Epithelial cell of proximal tubule (primary cell): ENCODE measurements around the gene NADK2. TPM values are rescaled to one million over a fixed set of nuclear protein-coding genes. Genes with fewer than 3 reads are reported as not detected.

Source experiments
- DNase-seq: peaks from one replicate; pipeline ENCODE4 v3.0.0-alpha.2; 2011; ENCODE audit warnings: low read depth
- H3K4me3 ChIP-seq: 2 replicates; pipeline ENCODE4 v1.5.1; 2011; ENCODE audit warnings: low read depth, mild to moderate bottlenecking, low read length
- CTCF ChIP-seq: conservative IDR thresholded peaks from 2 replicates; pipeline ENCODE4 v1.5.1; 2012; ENCODE audit warnings: low read depth, mild to moderate bottlenecking, low read length
- total RNA-seq: library from RNA; depleted of rRNA; stranded (reverse); fragments of >200 nt; gene quantifications from 2 replicates; pipeline ENCODE4 v1.2.3, GENCODE V29; 2015

The NADK2 gene
- total RNA-seq, 1 donor from 2014 or later = 27.1 TPM

GRCh38 chr5:36276864-36277263, 35.1 kb upstream of the NADK2 start:
- TF ChIP-seq CTCF = no peak
- DNase-seq = no peak
- H3K4me3 ChIP-seq = no peak overlapping the region

- no peak for TF ChIP-seq CTCF
- no peak for DNase-seq
- no peak overlapping the region for H3K4me3 ChIP-seq
Measured at GRCh38 chr5:36273809-36274526, 32.2 kb upstream of the NADK2 start.

GRCh38 chr5:36272136-36272690, 30.5 kb upstream of the NADK2 start:
- no peak overlapping the region for H3K4me3 ChIP-seq
- no peak for DNase-seq
- no peak for TF ChIP-seq CTCF

GRCh38 chr5:36270876-36271575, 29.3 kb upstream of the NADK2 start:
- DNase-seq = no peak
- TF ChIP-seq CTCF = no peak

GRCh38 chr5:36270175-36270574, 28.4 kb upstream of the NADK2 start:
- no peak for DNase-seq
- no peak for TF ChIP-seq CTCF

More at GRCh38 chr5:36270876-36271575, 29.3 kb upstream of the NADK2 start:
- no peak overlapping the region for H3K4me3 ChIP-seq

GRCh38 chr5:36269478-36269877, 27.8 kb upstream of the NADK2 start:
- TF ChIP-seq CTCF = no peak
- DNase-seq = no peak
- H3K4me3 ChIP-seq = no peak overlapping the region

More at GRCh38 chr5:36270175-36270574, 28.4 kb upstream of the NADK2 start:
- no peak overlapping the region for H3K4me3 ChIP-seq
